Fibroblast of upper back skin (primary cell): ENCODE data around the gene ACTL8.
A peak's percentile ranks its signal among the peaks of the same experiment; 100 is the strongest.

ENCODE experiments used
- DNase-seq: peaks from one replicate; pipeline ENCODE4 v3.0.0-alpha.2; 2013

The ACTL8 gene

GRCh38 chr1:17773591-17774326, 18.6 kb downstream of the ACTL8 start:
- DNase-seq: no peak

- DNase-seq: no peak
These were observed 19.3 kb downstream of the ACTL8 start for GRCh38 chr1:17774452-17774851.

GRCh38 chr1:17775796-17776195, 20.7 kb downstream of the ACTL8 start:
- DNase-seq: no peak

- DNase-seq: no peak
These were observed 21.3 kb downstream of the ACTL8 start for GRCh38 chr1:17776426-17776825.

GRCh38 chr1:17777330-17777729, 22.2 kb downstream of the ACTL8 start:
- no peak for DNase-seq

- DNase-seq: no peak
These were observed 22.7 kb downstream of the ACTL8 start for GRCh38 chr1:17777818-17778217.

GRCh38 chr1:17780916-17781315, 25.8 kb downstream of the ACTL8 start:
- DNase-seq: no peak

GRCh38 chr1:17789926-17790325, 34.8 kb downstream of the ACTL8 start:
- no peak for DNase-seq

- no peak for DNase-seq
These were observed 35.4 kb downstream of the ACTL8 start for GRCh38 chr1:17790383-17791054.

GRCh38 chr1:17791055-17791390, 35.9 kb downstream of the ACTL8 start:
- DNase-seq: no peak

- DNase-seq: no peak
These were observed 36.3 kb downstream of the ACTL8 start for GRCh38 chr1:17791480-17791879.

GRCh38 chr1:17792421-17792820, 37.3 kb downstream of the ACTL8 start:
- no peak for DNase-seq

GRCh38 chr1:17795081-17795809, 40.1 kb downstream of the ACTL8 start:
- DNase-seq: no peak

- no peak for DNase-seq
These were observed 40.9 kb downstream of the ACTL8 start for GRCh38 chr1:17795836-17796645.

- DNase-seq: no peak
These were observed 42.3 kb downstream of the ACTL8 start for GRCh38 chr1:17797478-17797877.

GRCh38 chr1:17798011-17798410, 42.9 kb downstream of the ACTL8 start:
- no peak for DNase-seq

GRCh38 chr1:17798799-17799382, 43.8 kb downstream of the ACTL8 start:
- no peak for DNase-seq

- no peak for DNase-seq
These were observed 44.5 kb downstream of the ACTL8 start for GRCh38 chr1:17799642-17800041.

- DNase-seq: peak; percentile 68
These were observed 47.0 kb downstream of the ACTL8 start for GRCh38 chr1:17802164-17802563.

- DNase-seq: no peak
These were observed 47.8 kb downstream of the ACTL8 start for GRCh38 chr1:17802945-17803344.

- DNase-seq: no peak
These were observed 50.9 kb downstream of the ACTL8 start for GRCh38 chr1:17805869-17806684.

GRCh38 chr1:17808816-17809215, 53.7 kb downstream of the ACTL8 start:
- DNase-seq: no peak
